HL-60/S4 treated with phorbol 12-myristate 13-acetate at 8.2 ng/mL for 4 days and 3 days (cell line): ENCODE measurements around the gene USP3.

ENCODE experiments used
- in situ Hi-C: fragments of 300-500 bp; cut with MboI; formaldehyde crosslinking; loops from 2 replicates; pipeline ENCODE4 v1.15.0; 2022; ENCODE audit warnings: low sequenced_read_pairs

The USP3 gene, protein sequence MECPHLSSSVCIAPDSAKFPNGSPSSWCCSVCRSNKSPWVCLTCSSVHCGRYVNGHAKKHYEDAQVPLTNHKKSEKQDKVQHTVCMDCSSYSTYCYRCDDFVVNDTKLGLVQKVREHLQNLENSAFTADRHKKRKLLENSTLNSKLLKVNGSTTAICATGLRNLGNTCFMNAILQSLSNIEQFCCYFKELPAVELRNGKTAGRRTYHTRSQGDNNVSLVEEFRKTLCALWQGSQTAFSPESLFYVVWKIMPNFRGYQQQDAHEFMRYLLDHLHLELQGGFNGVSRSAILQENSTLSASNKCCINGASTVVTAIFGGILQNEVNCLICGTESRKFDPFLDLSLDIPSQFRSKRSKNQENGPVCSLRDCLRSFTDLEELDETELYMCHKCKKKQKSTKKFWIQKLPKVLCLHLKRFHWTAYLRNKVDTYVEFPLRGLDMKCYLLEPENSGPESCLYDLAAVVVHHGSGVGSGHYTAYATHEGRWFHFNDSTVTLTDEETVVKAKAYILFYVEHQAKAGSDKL

GRCh38 chr15:63504247-63504978, at the start of gene USP3:
TSS of gene USP3 (plus strand) at chr15:63504593. CDS start at chr15:63504740, 147 bp downstream.
- in situ Hi-C loops: no loop called here

DNA sequence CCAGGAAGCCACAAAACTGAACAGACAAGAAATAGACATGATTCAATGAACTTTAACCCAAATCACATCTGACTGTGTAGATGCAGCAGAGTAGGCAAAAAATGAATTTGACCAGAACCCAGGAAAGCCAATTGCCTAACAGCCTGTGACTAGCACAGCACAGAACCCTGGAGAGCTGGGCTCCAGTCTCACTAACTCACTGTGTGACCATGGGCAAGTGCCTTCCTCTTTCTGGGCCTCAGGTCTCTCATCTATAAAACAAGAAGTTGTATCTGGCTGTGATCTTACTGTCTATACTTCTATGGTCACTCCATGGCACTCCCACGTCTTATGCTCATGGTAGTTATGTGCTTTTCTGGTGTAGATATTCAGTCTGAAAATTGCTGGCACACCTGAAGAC, 48.1 kb upstream of the USP3 start:
- in situ Hi-C loops: no loop called here

GRCh38 chr15:63457379-63457778, 47.0 kb upstream of the USP3 start:
- in situ Hi-C loops: no loop called here

DNA sequence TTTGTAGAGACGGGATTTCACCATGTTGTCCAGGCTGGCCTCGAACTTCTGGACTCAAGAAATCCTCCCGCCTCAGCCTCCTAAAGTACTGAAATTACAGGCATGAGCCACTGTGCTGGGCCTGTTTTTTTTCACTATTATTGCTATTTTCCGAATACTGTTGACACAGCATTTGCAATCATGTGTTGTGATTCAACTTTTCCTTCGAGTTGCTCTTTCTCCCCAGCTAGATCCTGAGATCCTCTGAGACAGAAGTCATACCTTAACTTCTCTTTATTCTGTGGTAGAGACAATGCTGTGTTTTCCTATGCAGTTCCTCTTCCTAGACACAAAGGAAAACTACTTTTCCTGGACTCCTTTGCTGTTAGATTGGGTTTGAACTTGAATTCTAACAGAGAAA, 46.4 kb upstream of the USP3 start:
- in situ Hi-C loops: no loop called here

GRCh38 chr15:63458794-63459395, 45.5 kb upstream of the USP3 start:
- in situ Hi-C loops: no loop called here

DNA sequence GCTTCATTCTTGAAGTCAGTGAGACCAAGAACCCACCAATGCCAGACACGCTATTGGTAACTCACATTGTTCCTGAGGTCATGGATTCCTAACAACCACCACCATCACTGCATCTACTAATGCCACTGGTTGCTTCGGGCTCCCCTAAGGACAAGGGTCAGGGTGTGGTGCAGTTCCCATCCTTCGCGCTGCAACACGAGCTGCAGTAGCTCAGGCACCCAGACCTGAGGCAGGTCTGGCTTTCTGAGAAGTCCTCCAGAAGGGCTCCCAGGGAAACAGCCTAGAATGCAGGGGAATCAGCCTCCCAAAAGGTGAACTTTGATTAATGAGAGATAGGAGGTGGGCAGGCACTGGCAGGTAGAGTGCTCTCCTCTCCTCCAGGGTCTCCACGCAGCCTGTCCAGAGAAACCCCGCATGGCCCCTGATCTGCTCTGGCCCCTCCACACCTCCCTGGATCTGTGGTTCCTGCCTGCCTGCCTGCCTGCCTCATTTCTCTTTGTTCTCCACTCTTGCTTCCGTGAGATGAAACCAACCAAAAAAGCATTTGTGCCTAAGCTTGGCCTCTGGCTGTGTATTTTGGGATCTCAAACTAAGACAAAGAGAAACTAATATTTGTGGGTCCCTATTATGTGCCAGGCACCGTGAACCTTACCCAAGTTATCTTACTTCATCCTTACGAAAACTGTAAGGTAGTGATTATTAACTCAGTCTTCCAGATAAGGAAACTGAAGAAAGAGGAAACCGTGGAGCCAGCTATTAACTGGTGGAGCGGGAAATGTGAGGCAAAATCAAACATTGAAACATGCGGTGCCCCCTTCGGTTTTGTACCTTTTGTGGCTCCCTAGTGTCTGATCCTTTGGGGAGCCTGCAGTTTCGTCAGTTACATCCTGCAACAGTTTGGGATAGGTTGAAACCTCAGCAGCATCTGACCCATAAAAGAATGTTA, 43.9 kb upstream of the USP3 start:
- in situ Hi-C loops: no loop called here

DNA sequence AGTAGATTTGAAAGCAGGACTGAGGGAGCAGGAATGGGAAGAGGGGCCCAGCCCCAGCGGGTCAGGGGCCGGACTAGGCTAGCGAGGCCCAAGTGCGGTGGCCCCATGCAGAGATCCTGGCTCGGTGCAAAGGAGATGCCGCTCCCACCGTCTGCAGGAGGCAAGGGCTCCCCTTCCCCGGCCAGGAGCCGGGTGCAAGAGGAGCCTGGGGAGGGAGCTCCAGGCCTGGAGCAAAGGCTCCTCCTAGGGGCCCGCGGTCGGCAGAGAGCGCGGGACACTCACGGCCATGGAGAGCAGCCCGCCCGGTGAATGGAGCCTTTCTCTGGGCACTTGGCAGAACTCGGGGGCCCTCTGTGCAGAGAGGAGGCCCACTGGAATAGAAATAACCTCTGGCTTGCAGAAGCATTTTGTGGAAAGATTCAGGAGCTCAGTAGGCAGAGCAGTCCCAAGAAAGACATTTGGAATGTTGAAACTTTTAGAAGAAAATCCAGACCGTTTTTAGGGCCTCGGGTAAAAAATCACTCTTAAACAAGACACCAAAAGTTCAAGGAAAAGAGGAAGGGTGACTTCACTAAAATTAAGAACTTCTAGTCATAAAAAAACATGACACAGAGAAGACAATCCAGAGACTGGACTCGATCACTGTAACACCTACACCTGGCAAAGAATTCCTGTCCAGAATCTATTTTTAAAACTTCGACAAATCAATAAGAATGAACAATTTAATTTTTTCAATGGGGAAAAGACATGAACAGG, 43.0 kb upstream of the USP3 start:
- in situ Hi-C loops: no loop called here

- in situ Hi-C loops: no loop called here
These were observed 42.3 kb upstream of the USP3 start for GRCh38 chr15:63462088-63462487.

- in situ Hi-C loops: no loop called here
These were observed 41.4 kb upstream of the USP3 start for GRCh38 chr15:63463036-63463435.

DNA sequence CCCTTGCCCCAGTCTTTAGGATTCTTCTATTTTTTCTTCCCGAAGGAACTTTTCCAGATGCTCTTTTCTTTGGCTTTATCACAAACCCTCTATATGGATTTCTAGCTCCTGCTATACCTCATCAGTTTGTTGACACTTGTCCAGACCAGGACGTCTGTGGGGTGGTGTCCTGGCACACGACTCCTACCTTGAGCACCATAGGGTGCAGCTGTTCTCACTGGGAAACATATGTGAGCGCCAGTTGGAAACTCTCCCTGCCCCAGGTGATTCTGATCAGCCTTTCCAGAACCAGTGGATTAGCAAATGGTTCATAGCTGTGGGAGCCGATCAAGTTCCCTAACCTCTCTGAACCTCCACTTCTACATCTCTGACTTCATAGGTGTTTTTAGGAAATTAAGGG, 40.6 kb upstream of the USP3 start:
- in situ Hi-C loops: no loop called here

DNA sequence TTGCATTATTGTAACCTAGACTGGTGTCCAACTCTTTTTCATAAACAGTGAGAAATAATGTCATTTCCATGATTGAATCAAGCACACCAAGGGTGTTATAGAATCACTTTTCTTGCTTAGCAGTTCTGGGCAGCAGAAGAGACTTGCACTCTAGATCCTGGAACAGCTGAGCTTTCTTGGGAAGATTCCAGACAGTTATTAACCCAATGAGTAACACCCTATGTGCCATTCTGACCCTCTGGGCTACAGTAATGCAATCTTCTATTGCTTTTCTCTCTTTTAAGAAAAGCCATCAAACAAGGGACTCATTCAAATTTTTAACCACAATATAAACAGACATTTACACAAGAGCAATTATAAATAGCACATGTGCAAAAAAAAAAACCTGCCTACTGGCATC, 39.3 kb upstream of the USP3 start:
- in situ Hi-C loops: no loop called here

DNA sequence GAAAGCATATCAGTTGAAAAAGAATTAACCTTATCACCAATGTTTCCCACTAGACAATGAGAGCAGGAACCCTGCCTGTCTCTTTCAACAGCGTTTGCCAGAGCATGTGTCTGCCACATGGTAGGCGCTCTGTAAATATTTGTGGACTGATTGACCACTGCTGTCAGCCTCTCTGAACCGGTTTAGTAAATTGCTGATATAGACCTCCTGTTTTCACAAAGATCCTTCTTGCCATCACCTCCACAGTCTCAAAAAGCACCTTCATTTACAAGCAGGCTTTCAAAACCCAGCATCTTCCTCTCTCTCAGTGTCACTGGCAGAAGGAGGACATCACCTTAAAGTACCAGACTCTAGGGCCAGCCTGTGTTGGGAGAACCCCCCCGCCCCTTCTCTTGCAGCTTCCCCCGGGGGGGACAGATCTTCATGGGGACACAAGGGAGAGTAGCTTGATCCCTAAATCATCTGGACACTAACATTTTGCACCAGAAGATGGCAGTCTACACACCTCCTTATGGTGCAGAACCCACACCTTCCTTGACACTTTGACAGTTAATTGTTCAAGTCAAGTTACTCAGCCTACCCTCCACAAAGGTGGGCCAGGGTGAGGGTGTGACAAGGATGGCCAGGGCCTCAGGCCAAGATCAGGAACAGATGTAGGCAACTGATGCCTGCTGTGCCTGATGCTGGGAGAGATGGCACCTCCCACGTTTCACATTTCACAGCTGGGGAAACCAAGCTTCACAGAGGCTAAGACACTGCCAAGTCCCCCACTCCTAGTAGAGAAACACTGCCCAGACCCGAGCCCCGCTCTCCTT, 37.8 kb upstream of the USP3 start:
- in situ Hi-C loops: no loop called here

GRCh38 chr15:63469190-63469589, 35.2 kb upstream of the USP3 start:
- in situ Hi-C loops: no loop called here

- in situ Hi-C loops: no loop called here
These were observed 34.4 kb upstream of the USP3 start for GRCh38 chr15:63469984-63470383.

DNA sequence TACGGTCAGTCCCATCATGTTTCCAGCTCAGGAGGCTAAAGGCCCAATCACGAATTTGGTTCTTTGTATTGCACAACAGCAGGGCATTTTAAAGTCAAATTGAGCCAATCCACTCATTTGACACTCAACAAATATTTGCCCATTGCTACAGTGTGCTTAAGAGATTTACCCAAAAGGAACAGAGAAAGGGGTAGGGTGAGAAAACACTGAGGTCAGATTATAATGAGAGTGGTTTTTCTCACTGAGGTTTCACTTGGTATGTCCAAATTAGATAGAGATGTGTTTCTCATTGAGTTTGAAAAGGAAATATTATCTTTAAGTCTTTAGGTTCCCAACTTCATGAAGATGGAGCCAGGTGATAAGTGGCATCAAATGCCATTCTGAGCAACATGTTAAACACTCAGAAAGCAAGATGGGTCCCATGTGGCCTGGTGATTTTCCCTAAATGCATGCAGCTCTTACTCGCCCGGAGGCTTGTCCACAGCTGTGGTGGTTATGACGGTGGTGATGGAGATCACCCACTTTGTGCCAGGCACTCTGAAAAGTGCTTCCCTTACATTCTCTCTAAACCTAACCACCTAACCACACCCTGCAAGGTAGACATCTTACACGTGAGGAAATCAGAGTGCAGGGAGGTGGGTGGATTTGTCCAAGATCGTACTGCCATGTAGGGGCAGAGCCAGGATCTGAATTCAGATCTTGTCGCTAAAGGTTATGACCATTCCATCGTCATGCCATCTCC, 31.2 kb upstream of the USP3 start:
- in situ Hi-C loops: no loop called here

DNA sequence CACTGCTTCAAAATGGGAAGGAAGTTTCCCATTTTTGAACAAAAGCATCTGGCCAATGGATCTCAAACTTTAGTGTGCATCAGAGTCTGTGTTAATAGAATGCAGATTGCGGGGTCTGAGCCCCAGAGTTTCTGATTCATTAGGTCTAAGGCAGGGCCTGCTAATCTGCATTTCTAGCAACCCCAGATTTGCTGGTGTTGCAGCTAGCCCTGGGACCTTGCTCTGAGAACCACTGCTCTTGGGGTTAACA, 30.7 kb upstream of the USP3 start:
- in situ Hi-C loops: no loop called here

GRCh38 chr15:63473999-63474809, 30.2 kb upstream of the USP3 start:
- in situ Hi-C loops: no loop called here

- in situ Hi-C loops: no loop called here
These were observed 29.5 kb upstream of the USP3 start for GRCh38 chr15:63474810-63475316.
